HL-60/S4 (cell line): ENCODE measurements around the gene RNU6-1.

Experiments used
- in situ Hi-C: fragments of 300-500 bp; cut with MboI; formaldehyde crosslinking; loops from 2 replicates; pipeline ENCODE4 v1.14.3; 2022; ENCODE audit warnings: low sequenced_read_pairs

The RNU6-1 gene

DNA sequence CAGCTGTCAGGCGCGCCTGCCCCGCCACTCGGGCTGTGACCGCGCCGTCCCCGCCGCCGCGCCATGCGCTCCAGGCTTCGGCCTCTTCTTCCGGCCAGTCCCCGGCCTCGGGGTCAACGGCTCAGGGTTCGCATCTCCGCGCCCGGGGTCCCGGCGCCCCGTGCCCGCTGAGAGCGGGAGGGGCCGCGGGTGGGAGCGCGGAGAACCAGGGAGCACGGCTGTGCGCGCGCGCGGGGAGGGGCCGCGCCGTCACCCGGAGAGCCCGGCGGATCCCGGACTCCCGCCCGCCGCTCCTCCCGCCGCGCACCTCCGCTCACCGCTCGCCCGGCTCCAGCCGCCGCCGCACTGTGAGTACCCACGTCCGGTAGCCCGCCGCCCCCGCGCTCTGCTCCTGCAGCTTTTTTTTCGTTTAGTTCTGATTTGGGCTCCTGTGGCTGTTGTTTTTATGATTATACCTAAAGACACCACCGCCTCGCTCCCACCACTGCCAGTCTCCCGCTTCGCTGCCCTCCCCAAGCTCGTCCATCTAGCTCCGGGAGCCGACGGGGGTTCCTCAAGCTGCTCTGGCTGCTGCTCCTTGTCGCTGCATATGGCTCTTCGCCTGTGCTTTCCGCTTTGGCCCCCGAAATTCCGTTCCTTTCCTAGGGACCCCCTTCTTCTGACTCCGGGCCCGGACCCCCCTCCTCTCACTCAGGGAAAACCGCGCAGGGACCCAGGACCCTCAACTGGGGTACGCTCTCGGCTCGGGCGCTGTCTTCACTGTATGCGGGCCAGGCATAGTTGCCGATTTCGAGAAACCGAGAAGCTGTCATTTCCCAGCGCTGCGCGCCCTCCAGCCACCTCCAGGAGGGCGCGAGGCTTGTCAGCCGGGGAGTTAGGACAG, 16.3 kb downstream of the RNU6-1 start:
- in situ Hi-C loops = no loop called here

DNA sequence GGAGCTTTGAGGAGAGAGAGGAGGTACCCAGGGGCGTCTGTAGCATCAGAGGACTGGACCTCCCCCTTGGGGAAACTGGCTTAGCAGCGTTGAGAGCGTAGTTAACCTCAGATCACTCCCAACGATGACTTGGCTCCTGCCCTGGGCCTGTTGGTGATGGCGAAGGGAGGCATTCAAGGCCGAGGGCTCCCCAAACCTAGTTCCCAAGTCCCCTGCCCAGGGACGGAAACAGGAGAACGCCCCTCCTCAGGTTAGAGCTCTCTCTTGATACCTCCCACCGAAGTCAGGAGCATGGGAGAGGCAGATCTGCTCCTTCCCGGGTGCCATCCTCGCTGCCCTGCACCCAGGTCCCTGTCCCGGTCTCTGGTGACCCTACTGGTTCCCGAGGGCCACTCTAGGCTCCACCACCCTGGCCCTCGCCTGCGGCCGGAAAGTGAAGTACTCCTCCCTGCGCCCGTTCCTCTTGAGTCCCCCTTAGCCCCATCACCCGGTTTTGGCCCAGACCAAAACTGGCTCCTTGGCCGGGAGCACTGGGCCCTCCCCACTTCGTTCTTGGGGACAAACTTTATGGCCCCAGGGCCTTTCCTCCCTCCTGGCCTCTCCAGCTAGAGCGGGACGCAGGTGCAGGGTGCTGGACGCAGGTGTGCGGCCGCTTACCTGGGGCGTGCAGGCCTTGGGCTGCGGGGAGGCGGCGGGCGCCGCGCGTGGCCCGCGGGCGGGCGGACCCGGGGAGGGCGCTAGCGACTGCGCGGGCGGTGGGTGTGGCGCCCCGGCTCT, 17.1 kb downstream of the RNU6-1 start:
- in situ Hi-C loops = no loop called here

DNA sequence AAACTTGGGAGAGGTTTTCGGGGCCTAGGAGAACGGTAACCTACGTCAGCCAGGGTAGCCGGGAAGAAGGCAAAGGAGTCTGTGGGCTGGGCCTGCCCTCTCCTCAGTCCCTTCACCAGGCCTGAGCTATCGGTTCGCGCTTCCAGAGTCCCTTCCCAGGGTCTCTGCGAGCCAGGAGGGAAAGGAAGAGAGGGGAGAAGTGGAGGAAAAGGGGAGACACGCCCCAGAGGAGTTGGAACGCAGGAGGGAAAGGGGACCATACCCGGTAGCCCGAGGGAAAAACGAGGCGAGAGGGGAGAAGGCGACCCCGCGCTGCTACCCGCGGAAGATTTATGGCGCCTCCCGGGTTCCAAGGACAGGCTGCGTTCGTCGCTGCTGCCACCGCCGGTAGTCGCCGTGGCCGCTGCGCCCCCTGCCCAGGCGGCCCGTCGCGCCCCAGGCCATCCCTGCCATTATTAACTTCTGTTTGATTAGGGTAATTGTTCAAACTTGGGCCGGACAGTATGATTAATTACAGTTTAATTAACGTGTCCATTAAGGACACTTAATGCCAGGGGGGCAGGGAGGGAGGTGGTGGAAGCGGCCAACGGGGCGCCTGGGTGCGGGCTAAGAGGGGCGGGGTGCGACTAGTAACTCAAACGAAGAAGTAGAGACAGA, 17.9 kb downstream of the RNU6-1 start:
- in situ Hi-C loops = no loop called here

DNA sequence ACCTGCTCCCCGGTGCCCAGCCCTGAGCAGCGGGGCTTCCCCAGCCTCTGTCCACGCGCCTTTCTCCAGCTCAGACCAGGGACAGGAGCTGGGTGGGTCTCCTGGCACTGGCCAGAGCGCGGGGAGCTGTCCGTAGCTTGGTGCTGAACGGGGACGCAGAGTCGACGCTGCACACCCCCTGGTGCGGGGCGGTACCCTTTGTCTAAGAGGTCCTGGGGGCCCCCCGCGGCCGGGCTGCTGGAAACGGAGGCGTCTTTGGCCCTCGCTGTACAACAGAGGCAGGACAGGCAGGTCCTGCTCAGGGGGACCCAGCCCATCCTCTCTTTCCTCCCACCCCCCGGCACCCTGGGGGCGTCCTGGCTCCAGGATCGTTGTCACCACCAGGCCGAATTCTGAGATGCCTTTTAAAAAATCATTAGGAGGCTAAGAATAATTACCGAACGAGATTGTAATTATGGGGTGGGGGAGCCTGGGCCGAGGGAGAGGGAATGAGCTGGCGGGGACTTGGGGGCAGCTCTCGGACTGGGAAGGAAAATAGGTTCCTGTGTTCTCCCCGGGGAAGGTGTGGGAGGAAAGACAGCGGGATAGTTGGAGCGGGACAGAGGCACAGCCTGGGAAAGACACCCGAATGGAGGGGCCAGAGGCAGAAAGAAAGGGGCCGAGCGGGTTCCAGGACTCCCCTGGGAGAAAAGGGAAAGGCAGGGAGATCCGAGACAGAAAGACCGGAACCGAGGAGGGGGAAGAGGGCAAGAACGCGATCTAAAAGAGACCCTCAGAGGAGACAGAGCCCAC, 18.7 kb downstream of the RNU6-1 start:
- in situ Hi-C loops = no loop called here

DNA sequence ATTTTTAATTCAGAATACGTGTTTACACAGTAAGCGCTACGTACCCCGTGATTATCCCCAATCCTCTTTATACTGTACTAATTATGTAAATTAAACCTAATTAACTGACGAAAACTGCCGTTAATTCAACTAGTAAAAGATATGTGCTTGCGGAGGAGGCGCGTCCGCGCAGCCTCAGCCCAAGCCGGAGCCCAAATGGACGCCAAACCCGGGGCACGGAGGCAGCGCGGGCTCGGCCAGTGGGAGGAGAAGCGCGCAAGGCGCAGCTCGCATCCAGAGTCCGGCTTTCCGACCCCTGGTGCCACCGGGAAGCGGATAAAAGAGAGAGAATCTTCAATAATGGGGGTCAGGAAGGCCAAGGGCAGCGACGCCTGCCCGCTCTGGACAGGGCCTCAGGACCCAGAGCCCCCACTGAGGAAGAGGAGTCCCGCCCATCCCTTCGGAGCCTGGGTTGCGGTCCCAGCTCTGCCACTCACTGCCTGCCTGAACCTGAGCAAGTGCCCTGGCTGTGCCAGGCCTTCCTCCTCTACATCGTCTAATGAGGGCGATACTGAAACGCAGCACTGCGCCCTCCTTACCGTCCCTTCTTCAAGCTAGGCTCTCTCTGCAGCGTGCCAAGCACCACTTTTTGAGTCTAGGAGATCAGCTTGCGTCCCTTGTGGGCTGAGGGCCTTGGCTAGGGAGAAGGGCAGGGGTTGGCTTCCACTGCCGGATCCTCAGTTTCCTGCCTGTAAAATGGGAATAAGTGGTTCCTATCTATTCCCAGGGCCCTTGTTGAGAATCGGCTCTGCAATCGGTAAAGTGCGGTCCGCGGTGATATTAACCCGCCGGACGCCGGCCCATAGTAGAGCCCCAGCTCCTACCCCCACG, 19.5 kb downstream of the RNU6-1 start:
- in situ Hi-C loops = no loop called here

DNA sequence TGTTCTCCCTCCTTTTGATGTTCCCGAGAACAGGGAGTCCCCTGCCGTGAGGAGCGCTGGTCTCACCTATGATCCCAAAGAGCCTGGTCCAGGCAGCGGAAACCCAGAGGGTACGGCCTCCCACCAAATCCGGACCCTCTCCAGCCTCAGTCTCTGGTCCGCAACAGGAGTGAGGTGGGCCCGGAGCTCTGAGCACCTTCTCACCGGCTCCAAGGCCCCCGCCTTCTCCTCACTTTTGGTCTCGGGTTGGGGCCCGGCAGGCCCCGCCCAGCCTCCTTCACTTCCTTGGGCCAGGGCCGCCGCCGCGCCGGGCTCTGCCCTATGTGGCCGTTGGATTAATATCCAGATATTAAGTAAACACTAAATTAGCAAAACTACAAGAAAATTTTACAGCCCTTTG, 20.2 kb downstream of the RNU6-1 start:
- in situ Hi-C loops = no loop called here

DNA sequence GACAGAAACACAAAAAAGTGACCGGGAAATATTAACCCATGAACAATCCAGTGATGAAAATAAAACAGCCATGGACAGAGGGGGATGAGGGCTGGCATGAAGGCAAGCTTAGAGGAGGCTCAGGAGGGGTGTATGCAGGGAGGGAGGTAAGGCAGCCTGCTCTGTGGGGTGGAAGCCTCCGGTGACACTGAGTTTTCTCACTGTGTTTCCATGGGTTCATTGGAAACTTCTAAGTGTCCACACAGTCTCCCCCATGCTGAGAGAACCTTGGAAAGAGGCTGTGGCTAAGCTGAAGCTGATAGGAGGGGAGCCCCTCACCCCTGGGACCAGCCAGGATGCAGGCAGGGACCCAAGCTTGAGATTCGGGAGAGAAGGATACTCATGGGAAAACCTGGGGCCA, 21.4 kb downstream of the RNU6-1 start:
- in situ Hi-C loops = no loop called here

DNA sequence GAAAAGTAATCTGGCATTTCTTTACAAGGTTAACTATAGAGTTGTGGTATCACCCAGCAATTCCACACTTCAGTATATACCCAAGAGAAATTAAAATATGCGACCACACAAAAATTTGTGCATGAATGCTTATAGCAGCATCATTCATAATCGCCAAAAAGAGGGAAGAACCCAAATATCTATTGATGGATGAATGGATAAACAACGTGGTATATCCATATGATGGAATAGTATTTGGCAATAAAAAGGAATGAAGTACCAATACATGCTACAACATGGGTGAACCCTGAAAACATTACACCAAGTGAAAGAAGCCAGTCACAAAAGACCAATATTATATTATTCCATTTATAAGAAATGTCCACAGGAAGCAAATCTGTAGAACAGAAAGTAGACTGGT, 23.2 kb downstream of the RNU6-1 start:
- in situ Hi-C loops = no loop called here

DNA sequence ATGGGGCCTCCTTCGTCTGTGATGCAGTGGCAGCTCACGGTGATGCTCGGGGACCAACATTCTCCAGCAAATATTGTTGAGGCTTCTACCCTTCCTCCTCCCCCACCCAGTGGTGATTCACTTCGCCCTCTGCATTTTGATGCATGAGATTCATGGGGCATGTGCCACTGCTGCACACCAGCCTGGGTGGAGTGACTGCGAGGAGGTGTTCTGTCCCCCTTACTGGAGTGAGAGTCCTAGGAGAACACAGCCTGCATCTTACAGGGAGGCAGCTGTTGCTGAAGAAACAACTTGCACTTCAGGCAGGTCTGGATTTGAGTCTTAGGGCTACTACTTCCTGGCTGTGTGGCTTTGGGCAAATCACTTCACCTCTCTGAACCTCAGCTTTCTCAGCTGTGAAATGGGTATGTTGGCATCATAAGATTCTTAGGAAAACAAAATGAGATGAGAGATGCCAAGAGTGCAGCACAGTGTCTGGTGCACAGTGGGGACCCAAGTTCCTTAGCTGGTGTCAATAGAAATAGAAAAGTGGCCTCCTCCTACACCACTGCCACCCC, 24.7 kb downstream of the RNU6-1 start:
- in situ Hi-C loops = no loop called here

DNA sequence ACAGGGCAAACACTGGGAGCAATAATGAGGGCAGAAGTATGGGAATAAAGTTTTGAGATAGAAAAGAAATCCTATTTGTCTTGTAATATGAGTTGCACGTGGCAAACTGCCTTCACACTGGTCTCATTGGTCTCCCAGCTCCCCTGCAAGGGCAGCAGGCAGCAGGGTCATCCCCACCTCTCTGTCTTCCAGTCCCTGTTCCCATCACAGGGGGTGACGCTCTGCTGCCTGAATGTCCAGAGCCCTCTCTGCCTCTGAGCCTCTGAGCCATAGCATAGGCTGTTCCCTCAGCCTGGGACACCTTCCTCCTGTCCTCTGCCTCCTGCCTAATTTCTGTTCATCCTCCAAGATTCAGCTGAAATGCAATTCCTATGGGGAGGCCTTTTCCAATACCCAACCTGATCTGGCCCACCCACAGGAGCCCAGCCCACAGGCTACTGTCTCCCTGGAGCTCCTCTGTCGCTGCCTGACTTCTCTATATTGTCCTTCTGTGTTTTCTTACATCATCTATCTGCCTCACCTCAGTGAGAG, 26.7 kb downstream of the RNU6-1 start:
- in situ Hi-C loops = no loop called here

DNA sequence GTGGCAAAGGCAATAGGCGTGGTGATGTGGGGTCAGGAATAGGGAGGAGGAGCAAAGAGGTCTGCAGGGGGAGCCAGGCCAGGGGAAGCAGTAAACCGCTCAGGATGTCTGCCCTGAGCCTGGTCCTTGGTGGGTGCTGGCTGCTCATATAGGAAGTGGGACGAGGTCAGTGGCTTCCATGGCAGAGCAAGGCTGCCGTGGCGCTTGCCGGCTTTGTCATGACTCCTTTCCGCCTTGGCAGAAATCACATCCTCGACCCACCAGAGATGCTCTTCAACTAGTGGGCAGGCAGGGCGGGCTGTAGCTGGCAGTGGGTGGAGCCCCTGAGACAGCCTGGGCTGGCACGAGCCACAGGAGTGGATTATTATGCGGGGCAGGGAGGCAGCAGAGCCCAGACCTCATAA, 27.6 kb downstream of the RNU6-1 start:
- in situ Hi-C loops = no loop called here

DNA sequence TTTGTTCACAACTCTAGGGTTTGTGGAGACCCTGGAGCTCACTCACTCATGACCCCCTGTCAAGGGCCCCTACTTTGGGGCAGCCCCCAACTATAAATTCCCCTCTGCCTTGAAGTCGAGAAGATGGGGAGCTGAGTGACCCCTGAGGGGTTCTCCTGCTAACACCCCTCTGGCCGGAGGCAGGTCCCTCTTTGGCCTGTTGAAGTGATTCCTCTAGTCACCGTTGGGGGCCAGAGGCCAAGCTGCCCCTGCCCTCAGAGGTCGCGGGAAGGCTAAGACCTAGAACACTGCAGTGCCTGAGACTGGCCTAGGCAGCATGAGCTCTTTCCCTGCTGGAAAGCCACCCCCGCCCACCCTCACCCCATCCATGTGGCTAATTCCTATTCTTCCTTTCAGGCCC, 30.0 kb downstream of the RNU6-1 start:
- in situ Hi-C loops = no loop called here

DNA sequence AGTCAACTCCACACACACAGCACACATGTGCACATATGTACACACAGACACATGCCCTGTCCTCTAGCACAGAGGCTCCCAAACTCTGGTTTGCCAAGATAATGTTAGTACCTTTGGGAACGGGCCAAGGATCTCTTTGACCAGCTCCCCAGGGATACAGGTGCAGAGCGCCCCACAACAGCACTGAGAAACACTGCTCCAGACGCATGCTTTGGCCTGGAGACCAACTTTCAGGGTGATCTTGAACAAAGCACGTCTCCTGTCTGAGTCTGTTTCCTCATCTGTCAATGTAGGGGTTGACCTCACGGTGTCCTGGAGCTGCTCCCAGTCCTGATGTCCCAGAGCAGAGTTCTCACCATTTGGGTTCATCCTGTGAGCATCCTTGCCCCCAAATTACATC, 30.4 kb downstream of the RNU6-1 start:
- in situ Hi-C loops = no loop called here

DNA sequence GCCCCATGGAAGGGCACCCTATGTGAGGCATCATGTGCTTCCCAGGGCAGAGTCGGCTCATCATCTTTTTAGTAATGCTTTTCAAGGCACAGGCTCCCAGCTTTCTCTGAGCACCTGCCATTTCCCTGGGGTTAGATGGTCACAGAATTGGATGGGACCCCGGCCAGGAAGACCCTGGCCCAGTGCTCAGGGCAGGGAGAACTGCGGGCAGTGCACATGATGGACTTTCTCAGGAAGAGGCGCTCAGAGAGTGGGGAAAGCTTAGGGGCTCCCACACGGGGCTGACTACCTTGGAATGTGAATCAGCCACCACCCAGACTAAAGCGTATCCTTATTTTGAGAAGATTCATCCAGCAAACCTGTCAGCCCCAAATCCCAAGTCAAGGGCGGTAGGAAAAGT, 31.0 kb downstream of the RNU6-1 start:
- in situ Hi-C loops = no loop called here

DNA sequence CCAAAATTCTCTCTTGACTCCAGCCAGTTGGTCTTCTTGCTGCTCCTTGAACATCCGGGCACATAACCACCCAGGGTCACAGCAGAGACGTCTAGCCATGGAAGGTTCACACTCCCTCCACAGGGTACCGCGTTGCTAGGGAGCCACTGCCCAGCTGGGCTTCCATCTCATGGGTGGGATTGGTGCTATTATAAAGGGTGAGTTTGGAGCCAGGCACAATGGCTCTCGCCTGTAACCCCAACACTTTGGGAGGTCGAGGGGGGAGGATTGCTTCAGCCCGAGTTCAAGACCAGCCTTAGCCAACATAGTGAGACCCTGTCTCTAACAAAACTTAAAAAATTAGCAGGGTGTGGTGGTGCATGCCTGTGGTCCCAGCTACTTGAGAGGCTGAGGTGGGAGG, 32.0 kb downstream of the RNU6-1 start:
- in situ Hi-C loops = no loop called here

DNA sequence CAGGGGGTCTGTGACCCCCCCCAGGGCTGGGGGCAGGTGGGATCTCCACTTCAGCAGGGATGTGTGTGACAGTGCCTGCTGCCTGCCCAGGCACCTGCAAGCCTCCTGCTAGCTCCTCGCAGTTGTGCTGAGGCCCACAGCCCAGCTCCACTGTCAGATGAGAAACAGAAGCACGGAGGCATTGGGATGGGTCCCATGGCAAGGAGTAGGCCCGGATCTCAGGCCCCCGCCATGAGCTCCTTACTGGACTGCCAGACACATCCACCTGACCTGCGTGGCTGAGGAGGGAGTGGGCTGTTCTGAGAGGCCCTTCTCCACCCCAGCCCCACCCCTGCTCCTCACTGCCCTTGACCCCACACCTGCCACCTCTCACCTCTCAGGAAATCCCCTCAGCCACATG, 32.7 kb downstream of the RNU6-1 start:
- in situ Hi-C loops = no loop called here

DNA sequence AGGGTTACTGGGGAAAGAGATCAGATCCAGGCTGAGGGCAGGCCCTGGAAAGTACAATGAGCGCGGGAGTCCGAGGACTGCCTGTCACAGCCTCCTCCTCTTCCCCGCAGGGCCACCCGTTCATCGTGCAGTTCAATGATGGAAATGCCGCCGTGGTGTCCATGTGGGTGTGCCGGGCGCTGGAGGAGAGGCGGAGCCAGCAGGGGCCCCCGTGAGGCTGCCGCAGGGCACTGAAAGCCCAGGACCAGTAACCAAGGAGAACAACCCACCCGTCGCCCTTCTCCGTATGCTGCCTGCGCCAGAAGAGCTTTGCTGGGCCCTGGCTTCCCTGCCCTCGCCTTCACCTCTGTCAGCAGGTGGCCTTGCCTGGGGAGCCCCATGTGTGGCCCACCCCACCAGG, 33.3 kb downstream of the RNU6-1 start:
- in situ Hi-C loops = no loop called here

DNA sequence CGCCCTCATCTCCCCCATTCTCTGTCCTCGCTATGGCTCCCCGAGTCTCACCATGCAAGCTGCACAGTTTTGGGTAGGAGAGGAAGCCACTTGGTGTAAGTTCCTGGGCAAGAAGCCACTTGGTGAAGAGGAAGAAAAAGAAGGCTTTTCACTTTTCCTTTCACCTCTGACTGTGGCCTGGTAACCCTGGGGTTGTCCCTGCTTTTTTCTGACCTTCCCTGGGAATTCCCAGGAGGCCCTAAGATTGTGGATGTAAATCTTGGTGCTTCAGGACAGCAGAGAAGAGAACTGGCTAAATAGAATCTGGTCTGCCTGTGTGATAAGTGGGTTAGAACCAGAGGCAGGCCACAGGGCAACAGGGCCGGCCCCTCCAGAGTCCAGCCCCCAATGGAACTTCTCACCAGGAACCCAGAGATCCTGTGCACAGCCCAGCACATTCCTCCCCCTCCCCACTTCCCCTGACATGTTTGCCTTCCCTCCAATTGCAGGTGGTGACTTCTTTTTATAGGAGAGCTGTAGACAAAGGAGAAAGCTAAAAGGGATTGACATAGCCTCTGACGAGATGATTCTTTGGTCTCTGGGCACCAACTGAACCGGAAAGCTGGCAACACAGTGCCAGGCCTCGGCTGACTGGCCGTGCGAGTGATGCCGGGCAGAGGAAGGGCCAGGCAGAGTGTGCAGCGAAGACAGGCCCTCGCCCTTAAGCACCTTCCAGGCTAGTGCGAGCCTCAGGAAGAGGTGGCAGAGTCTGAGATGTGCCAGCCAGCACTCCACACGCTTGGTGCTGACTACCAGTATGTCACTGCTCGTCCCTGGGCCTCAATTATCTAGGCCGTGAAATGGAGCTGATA, 34.0 kb downstream of the RNU6-1 start:
- in situ Hi-C loops = no loop called here
